Esophagus squamous epithelium (tissue), 4 donors: Measurements from ENCODE around the gene MS4A13.

ENCODE experiments used
- POLR2A ChIP-seq, 4 donors: fragments of 450-650 bp; IDR thresholded peaks; one replicate each; pipeline ENCODE4 v1.6.1; 2017; ENCODE audit warnings: antibody characterized with exemption in 4 of 4, mild to moderate bottlenecking in 4 of 4, moderate library complexity in 3 of 4
- TF ChIP-seq, protein P1 (sequence below), 6 experiments: fragments of 450-650 bp in 4 of 6; fragments of 200-600 bp in 2 of 6; sonication (generic) in 2 of 6; IDR thresholded peaks; one replicate each; pipeline ENCODE4 v1.5.1; 2016 to 2019; ENCODE audit warnings: antibody characterized with exemption in 6 of 6, mild to moderate bottlenecking in 4 of 6, moderate library complexity in 4 of 6

DNA sequence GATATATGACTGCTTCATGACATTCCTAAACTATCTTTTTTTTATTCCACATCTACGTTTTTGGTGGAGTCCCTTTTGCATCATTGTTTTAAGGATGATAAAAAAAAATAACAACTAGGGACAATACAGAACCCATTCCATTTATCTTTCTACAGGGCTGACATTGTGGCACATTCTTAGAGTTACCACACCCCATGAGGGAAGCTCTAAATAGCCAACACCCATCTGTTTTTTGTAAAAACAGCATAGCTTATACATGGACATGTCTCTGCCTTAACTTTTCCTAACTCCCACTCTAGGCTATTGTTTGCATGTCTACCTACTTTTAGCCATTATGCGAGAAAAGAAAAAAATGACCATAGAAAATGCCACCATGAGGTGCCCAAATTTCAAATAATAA lies 46.4 kb upstream of the MS4A13 start:
- TF ChIP-seq, protein P1, sequence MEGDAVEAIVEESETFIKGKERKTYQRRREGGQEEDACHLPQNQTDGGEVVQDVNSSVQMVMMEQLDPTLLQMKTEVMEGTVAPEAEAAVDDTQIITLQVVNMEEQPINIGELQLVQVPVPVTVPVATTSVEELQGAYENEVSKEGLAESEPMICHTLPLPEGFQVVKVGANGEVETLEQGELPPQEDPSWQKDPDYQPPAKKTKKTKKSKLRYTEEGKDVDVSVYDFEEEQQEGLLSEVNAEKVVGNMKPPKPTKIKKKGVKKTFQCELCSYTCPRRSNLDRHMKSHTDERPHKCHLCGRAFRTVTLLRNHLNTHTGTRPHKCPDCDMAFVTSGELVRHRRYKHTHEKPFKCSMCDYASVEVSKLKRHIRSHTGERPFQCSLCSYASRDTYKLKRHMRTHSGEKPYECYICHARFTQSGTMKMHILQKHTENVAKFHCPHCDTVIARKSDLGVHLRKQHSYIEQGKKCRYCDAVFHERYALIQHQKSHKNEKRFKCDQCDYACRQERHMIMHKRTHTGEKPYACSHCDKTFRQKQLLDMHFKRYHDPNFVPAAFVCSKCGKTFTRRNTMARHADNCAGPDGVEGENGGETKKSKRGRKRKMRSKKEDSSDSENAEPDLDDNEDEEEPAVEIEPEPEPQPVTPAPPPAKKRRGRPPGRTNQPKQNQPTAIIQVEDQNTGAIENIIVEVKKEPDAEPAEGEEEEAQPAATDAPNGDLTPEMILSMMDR (IDR thresholded peaks at IDR 0.05) = no peak
- TF ChIP-seq POLR2A (IDR thresholded peaks at IDR 0.05) = no peak
